IMR-90 (cell line): ENCODE results near the gene TTBK2. TPM values are rescaled to one million over a fixed set of nuclear protein-coding genes. Genes with fewer than 3 reads are reported as not detected.

Experiments used
- ATAC-seq: fragments of 200-7000 bp; cut with Tn5 transposase; 2 replicates; pipeline ENCODE4 v1.9.1; 2020; ENCODE audit warnings: low read depth, mild to moderate bottlenecking, moderate library complexity
- BruUV-seq: library from RNA; stranded (reverse); fragments of 400-500 nt; replicated peaks from 2 replicates; lab custom pipeline; 2021; lab: Mats Ljungman, UMichigan
- CTCF ChIA-PET: fragments of 300-600 bp; formaldehyde crosslinking; extraction: SDS; loops from one replicate; lab custom pipeline; 2021; ENCODE audit warnings: antibody characterized with exemption; lab: Yijun Ruan, JAX
- POLR2A ChIA-PET: fragments of 300-600 bp; sonication (Branson Sonifier 250); formaldehyde crosslinking; loops from one replicate; lab custom pipeline; 2022; ENCODE audit warnings: antibody characterized with exemption; ENCODE audit not compliant: unreplicated experiment; lab: Charles Lee
- DNase-seq: peaks from one replicate; pipeline ENCODE4 v3.0.0; 2013
- H2AFZ ChIP-seq: replicated peaks from 2 replicates; pipeline ENCODE3; 2013; ENCODE audit warnings: low read length, mild to moderate bottlenecking; ENCODE audit not compliant: poor library complexity
- H2AK5ac ChIP-seq: 2 replicates; pipeline ENCODE4 v1.6.1; 2013; ENCODE audit warnings: low read depth, low read length, inconsistent platforms
- H2AK9ac ChIP-seq: replicated peaks from 2 replicates; pipeline ENCODE3; 2013; ENCODE audit warnings: mild to moderate bottlenecking, low read depth, low read length, moderate library complexity; ENCODE audit not compliant: poor library complexity
- H2BK120ac ChIP-seq: 2 replicates; pipeline ENCODE4 v1.6.1; 2013; ENCODE audit warnings: low read depth, low read length, inconsistent platforms
- H2BK15ac ChIP-seq: 3 replicates; pipeline ENCODE4 v1.6.1; 2013; ENCODE audit warnings: low read depth, low read length, inconsistent platforms
- H2BK20ac ChIP-seq: 2 replicates; pipeline ENCODE4 v1.6.1; 2013; ENCODE audit warnings: low read depth, mild to moderate bottlenecking, inconsistent platforms, low read length, moderate library complexity
- H2BK5ac ChIP-seq: 2 replicates; pipeline ENCODE4 v1.6.1; 2013; ENCODE audit warnings: mild to moderate bottlenecking, low read depth, low read length, inconsistent platforms; ENCODE audit not compliant: poor library complexity, severe bottlenecking
- H3K14ac ChIP-seq: replicated peaks from 2 replicates; pipeline ENCODE4 v1.6.1; 2013; ENCODE audit warnings: low read depth, low read length, inconsistent platforms
- H3K18ac ChIP-seq: 2 replicates; pipeline ENCODE4 v1.6.1; 2013; ENCODE audit warnings: low read depth, low read length, control low read depth
- H3K23ac ChIP-seq: 2 replicates; pipeline ENCODE4 v1.6.1; 2013; ENCODE audit warnings: low read depth, low read length, inconsistent platforms
- H3K27ac ChIP-seq: 2 replicates; pipeline ENCODE4 v1.5.1; 2013; ENCODE audit warnings: mild to moderate bottlenecking, control low read depth, low read length; ENCODE audit not compliant: insufficient read depth
- H3K27me3 ChIP-seq: 2 replicates; pipeline ENCODE4 v1.6.1; 2013; ENCODE audit warnings: low read length; ENCODE audit not compliant: control insufficient read depth, insufficient read depth
- H3K36me3 ChIP-seq: 2 replicates; pipeline ENCODE4 v1.6.1; 2013; ENCODE audit warnings: low read length, mixed read lengths; ENCODE audit not compliant: control insufficient read depth, insufficient read depth
- H3K4ac ChIP-seq: 2 replicates; pipeline ENCODE4 v1.6.1; 2013; ENCODE audit warnings: low read depth, low read length, inconsistent platforms
- H3K4me1 ChIP-seq: 2 replicates; pipeline ENCODE4 v1.6.1; 2013; ENCODE audit warnings: low read length, mixed read lengths; ENCODE audit not compliant: control insufficient read depth, insufficient read depth
- H3K4me2 ChIP-seq: 2 replicates; pipeline ENCODE4 v1.6.1; 2013; ENCODE audit warnings: low read depth, mild to moderate bottlenecking, control low read depth, low read length, moderate library complexity
- H3K4me3 ChIP-seq: 2 replicates; pipeline ENCODE4 v1.5.1; 2013; ENCODE audit warnings: low read depth, mild to moderate bottlenecking, control low read depth, low read length, moderate library complexity; ENCODE audit not compliant: insufficient read depth
- H3K56ac ChIP-seq: 2 replicates; pipeline ENCODE4 v1.6.1; 2013; ENCODE audit warnings: low read length, inconsistent platforms; ENCODE audit not compliant: insufficient read depth; ENCODE audit errors: extremely low read depth
- H3K79me1 ChIP-seq, 2 experiments: 2 replicates each; pipeline ENCODE4 v1.6.1; 2013; ENCODE audit warnings: low read length in 2 of 2, inconsistent platforms in 1 of 2, low read depth in 1 of 2
- H3K9ac ChIP-seq: 2 replicates; pipeline ENCODE4 v1.6.1; 2013; ENCODE audit warnings: low read depth, low read length, control low read depth
- H3K9me1 ChIP-seq: 2 replicates; pipeline ENCODE4 v1.6.1; 2013; ENCODE audit warnings: low read length, inconsistent platforms; ENCODE audit not compliant: insufficient read depth
- H3K9me3 ChIP-seq: 2 replicates; pipeline ENCODE4 v1.6.1; 2013; ENCODE audit warnings: low read length; ENCODE audit not compliant: control insufficient read depth, insufficient read depth
- H4K20me1 ChIP-seq: 2 replicates; pipeline ENCODE4 v1.6.1; 2013; ENCODE audit warnings: low read length, inconsistent platforms; ENCODE audit not compliant: insufficient read depth
- H4K5ac ChIP-seq: 2 replicates; pipeline ENCODE4 v1.6.1; 2013; ENCODE audit warnings: mild to moderate bottlenecking, low read depth, low read length, control low read depth
- H4K8ac ChIP-seq, 2 experiments: 2 replicates each; pipeline ENCODE4 v1.6.1; 2013; ENCODE audit warnings: low read depth in 2 of 2, low read length in 2 of 2, control low read depth in 1 of 2, inconsistent platforms in 1 of 2
- H4K91ac ChIP-seq: 2 replicates; pipeline ENCODE4 v1.6.1; 2013; ENCODE audit warnings: low read depth, low read length, inconsistent platforms; ENCODE audit not compliant: insufficient read depth
- RCOR1 ChIP-seq: IDR thresholded peaks from 2 replicates; pipeline ENCODE4 v1.6.1; 2012; ENCODE audit warnings: mild to moderate bottlenecking, low read length, improper control_type of control experiment; ENCODE audit not compliant: insufficient replicate concordance
- WGBS, 2 experiments: methylation state at CpG; one replicate each; pipeline versions ENCODE4 v1.1.5 to v1.1.7; 2013; ENCODE audit warnings: missing lambda C conversion rate in 2 of 2; ENCODE audit not compliant: insufficient read length in 1 of 2; ENCODE audit errors: extremely low coverage in 2 of 2; 5-methylcytosine and 5-hydroxymethylcytosine counted together
- dilution Hi-C: fragments of 300-500 bp; cut with HindIII; formaldehyde crosslinking; loops from one replicate; pipeline ENCODE4 v1.14.3; 2018; ENCODE audit warnings: low sequenced_read_pairs; ENCODE audit not compliant: unreplicated experiment
- in situ Hi-C: fragments of 300-500 bp; cut with MboI; formaldehyde crosslinking; loops from 3 replicates; pipeline ENCODE4 v1.14.3; 2019; ENCODE audit warnings: low sequenced_read_pairs, inconsistent platforms, mixed read lengths
- intact Hi-C: fragments of 100-400 bp; cut with micrococcal nuclease; formaldehyde crosslinking; loops from 2 replicates; pipeline ENCODE4 v1.10.0; 2022
- polyA plus RNA-seq, 3 experiments: library from polyadenylated mRNA; depleted of rRNA; stranded (reverse); fragments of >200 nt; gene quantifications; 2 replicates each; pipeline ENCODE4 v1.2.3, GENCODE V29; 2012; ENCODE audit warnings: low replicate concordance in 1 of 3
- total RNA-seq: library from RNA; depleted of rRNA; stranded (reverse); fragments of >200 nt; gene quantifications from 2 replicates; pipeline ENCODE4 v1.2.3, GENCODE V29; 2012

TTBK2 gene
- total and polyA plus RNA-seq, 2 of the 4 experiments (the other 2 are of a cell fraction), result 2.4 to 3.2 TPM

GRCh38 chr15:42891569-42891968 is 29.0 kb downstream of the TTBK2 start:
- no peak overlapping the region for H3K4me3 ChIP-seq
- H3K79me1 ChIP-seq, result peaks cover 24 to 48% of the 10 kb centered on the region in 2 experiments
- peaks cover 3% of the 10 kb centered on the region; the same call in 1 of the 2 replicates for H3K9me1 ChIP-seq
- intact Hi-C loops, result no loop called here
- H2BK15ac ChIP-seq, result peak overlapping the region; percentile 77; the same call in 2 of the 3 replicates
- no peak overlapping the region for H3K14ac ChIP-seq
- H2AK9ac ChIP-seq, result no peak overlapping the region
- dilution Hi-C loops, result no loop called here
- ATAC-seq (no peak), DNase-seq (peak; percentile 25)
- no peak overlapping the region for H3K56ac ChIP-seq
- no peak overlapping the region for H3K18ac ChIP-seq
- no peak overlapping the region for H4K5ac ChIP-seq
- peaks cover 9% of the 10 kb centered on the region for H3K4me1 ChIP-seq
- 0 out of 2 replicates have a peak overlapping the region, but pooled peaks have one; percentile 7 for H3K23ac ChIP-seq
- no peak for TF ChIP-seq RCOR1
- no peaks in the 10 kb centered on the region for H3K36me3 ChIP-seq
- peak overlapping the region; percentile 25; the same call in 1 of the 2 replicates for H3K27ac ChIP-seq
- no peak overlapping the region for H3K9ac ChIP-seq
- peak overlapping the region; percentile 85 for H2AK5ac ChIP-seq
- no TSS peak for BruUV-seq
- H3K9me3 ChIP-seq, result peaks cover 6% of the 10 kb centered on the region
- peak overlapping the region; percentile 41 to 45; a peak in 2 of 4 replicates for H4K8ac ChIP-seq
- peak overlapping the region; percentile 83 for H2BK120ac ChIP-seq
- whole genome bisulfite sequencing, 2 experiments, result no CpG with 5 or more reads among the region's 3 CpGs
- peak overlapping the region; percentile 53 for H2BK5ac ChIP-seq
- no peak overlapping the region for H3K4me2 ChIP-seq
- H4K20me1 ChIP-seq, result no peaks in the 10 kb centered on the region
- H2AFZ ChIP-seq, result no peak overlapping the region
- in situ Hi-C loops, result no loop called here
- POLR2A ChIA-PET, result interaction anchor here (0.6 kb wide), 1 partner anchor 147 kb away, joined by 5 read pairs; no protein-coding TSS in a partner anchor
- CTCF ChIA-PET, result no interaction called here
- H3K4ac ChIP-seq, result peak overlapping the region; percentile 85; the same call in 1 of the 2 replicates
- no peaks in the 10 kb centered on the region for H3K27me3 ChIP-seq
- H4K91ac ChIP-seq, result no peak overlapping the region; the same call in 1 of the 2 replicates
- peak overlapping the region; percentile 72; the same call in 1 of the 2 replicates for H2BK20ac ChIP-seq
